WTC11 (cell line): ENCODE measurements around the gene EFNA5. TPM values are rescaled to one million over a fixed set of nuclear protein-coding genes. Genes with fewer than 3 reads are reported as not detected.

ENCODE experiments used
- ATAC-seq: fragments of 200-7000 bp; cut with Tn5 transposase; 2 replicates; pipeline ENCODE4 v1.10.0; 2021; ENCODE audit warnings: mild to moderate bottlenecking, moderate library complexity
- CTCF ChIA-PET: fragments of 300-600 bp; sonication (Branson Sonifier 250); formaldehyde crosslinking; loops from one replicate; lab custom pipeline; 2021; ENCODE audit warnings: antibody characterized with exemption; lab: Charles Lee
- POLR2A ChIA-PET: fragments of 350-600 bp; sonication (Branson Sonifier 250); formaldehyde crosslinking; loops from one replicate; lab custom pipeline; 2021; ENCODE audit warnings: antibody characterized with exemption; lab: Charles Lee
- DNase-seq: peaks from one replicate; pipeline ENCODE4 v3.0.0; 2021; ENCODE audit warnings: low spot score
- H3K27ac Mint-ChIP-seq: 2 replicates; pipeline ENCODE4 v1.8.0; 2021; ENCODE audit warnings: mixed read lengths
- H3K27me3 Mint-ChIP-seq: 2 replicates; pipeline ENCODE4 v1.8.0; 2021; ENCODE audit warnings: low read depth, mild to moderate bottlenecking, moderate library complexity, mixed read lengths
- H3K36me3 Mint-ChIP-seq: 2 replicates; pipeline ENCODE4 v1.8.0; 2021; ENCODE audit warnings: mixed read lengths
- H3K4me1 Mint-ChIP-seq: 2 replicates; pipeline ENCODE4 v1.8.0; 2022; ENCODE audit warnings: mixed read lengths
- H3K4me3 Mint-ChIP-seq: 2 replicates; pipeline ENCODE4 v1.8.0; 2021; ENCODE audit warnings: mild to moderate bottlenecking, moderate library complexity, mixed read lengths
- H3K9me3 Mint-ChIP-seq: 2 replicates; pipeline ENCODE4 v1.8.0; 2021; ENCODE audit warnings: mixed read lengths
- CBFB ChIP-seq: sonication (generic); formaldehyde crosslinking; IDR thresholded peaks from 2 replicates; pipeline ENCODE4 v1.8.1; 2022; ENCODE audit warnings: mild to moderate bottlenecking, low read depth, missing genetic modification reagents
- CREB1 ChIP-seq: sonication (generic); formaldehyde crosslinking; IDR thresholded peaks from 2 replicates; pipeline ENCODE4 v1.8.0; 2023; ENCODE audit warnings: mild to moderate bottlenecking, missing genetic modification reagents
- ELF4 ChIP-seq: sonication (generic); formaldehyde crosslinking; IDR thresholded peaks from 2 replicates; pipeline ENCODE4 v1.8.1; 2022; ENCODE audit warnings: low read depth, mild to moderate bottlenecking, moderate library complexity, missing genetic modification reagents
- EMX1 ChIP-seq: fragments of 250-450 bp; sonication (Bioruptor Pico); IDR thresholded peaks from 2 replicates; pipeline ENCODE4 v1.8.0; 2021; ENCODE audit warnings: mild to moderate bottlenecking
- FOXJ3 ChIP-seq: sonication (generic); formaldehyde crosslinking; IDR thresholded peaks from 2 replicates; pipeline ENCODE4 v1.9.0; 2021; ENCODE audit warnings: missing genetic modification reagents, mild to moderate bottlenecking, borderline replicate concordance
- HMGA2 ChIP-seq: fragments of 250-450 bp; sonication (Bioruptor Pico); IDR thresholded peaks from 2 replicates; pipeline ENCODE4 v1.4.0; 2021; ENCODE audit warnings: mild to moderate bottlenecking, moderate library complexity
- JAZF1 ChIP-seq: fragments of 250-450 bp; sonication (Bioruptor Pico); IDR thresholded peaks from 2 replicates; pipeline ENCODE4 v1.9.0; 2021; ENCODE audit warnings: moderate library complexity, mild to moderate bottlenecking, inconsistent platforms
- JUN ChIP-seq: sonication (generic); formaldehyde crosslinking; IDR thresholded peaks from 2 replicates; pipeline ENCODE4 v1.8.0; 2023; ENCODE audit warnings: mild to moderate bottlenecking, missing genetic modification reagents
- NR3C1 ChIP-seq: sonication (generic); formaldehyde crosslinking; conservative IDR thresholded peaks from 2 replicates; pipeline ENCODE4 v1.8.1; 2023; ENCODE audit warnings: low read depth, mild to moderate bottlenecking, missing genetic modification reagents
- OVOL2 ChIP-seq: fragments of 250-450 bp; sonication (Bioruptor Pico); IDR thresholded peaks from 2 replicates; pipeline ENCODE4 v1.9.0; 2021; ENCODE audit warnings: mild to moderate bottlenecking, borderline replicate concordance
- PRRX2 ChIP-seq: fragments of 250-450 bp; sonication (Bioruptor Pico); IDR thresholded peaks from 2 replicates; pipeline ENCODE4 v1.8.0; 2021; ENCODE audit warnings: mild to moderate bottlenecking
- RELA ChIP-seq: sonication (generic); formaldehyde crosslinking; IDR thresholded peaks from 2 replicates; pipeline ENCODE4 v1.8.1; 2022; ENCODE audit warnings: missing genetic modification reagents, mild to moderate bottlenecking, borderline replicate concordance
- SP1 ChIP-seq: sonication (generic); formaldehyde crosslinking; conservative IDR thresholded peaks from 2 replicates; pipeline ENCODE4 v1.8.1; 2022; ENCODE audit warnings: missing genetic modification reagents
- ZNF121 ChIP-seq: sonication (generic); formaldehyde crosslinking; IDR thresholded peaks from 2 replicates; pipeline ENCODE4 v1.8.0; 2023; ENCODE audit warnings: missing genetic modification reagents
- ZNF219 ChIP-seq: sonication (generic); formaldehyde crosslinking; IDR thresholded peaks from 2 replicates; pipeline ENCODE4 v1.8.0; 2023; ENCODE audit warnings: missing genetic modification reagents, mild to moderate bottlenecking, borderline replicate concordance
- ZNF263 ChIP-seq: sonication (generic); formaldehyde crosslinking; IDR thresholded peaks from 2 replicates; pipeline ENCODE4 v1.8.1; 2022; ENCODE audit warnings: low read depth, mild to moderate bottlenecking, moderate library complexity, missing genetic modification reagents
- ZNF416 ChIP-seq: fragments of 250-450 bp; sonication (Bioruptor Pico); IDR thresholded peaks from 2 replicates; pipeline ENCODE4 v1.9.0; 2021; ENCODE audit warnings: mild to moderate bottlenecking, inconsistent platforms
- ZNF423 ChIP-seq: fragments of 250-450 bp; sonication (Bioruptor Pico); IDR thresholded peaks from 2 replicates; pipeline ENCODE4 v2.1.2; 2022; ENCODE audit warnings: mild to moderate bottlenecking, moderate library complexity
- total RNA-seq: library from RNA; stranded (reverse); gene quantifications from 3 replicates; pipeline ENCODE4 v1.2.3, GENCODE V29; 2021
- TF ChIP-seq, protein P1 (sequence below): fragments of 250-450 bp; sonication (Bioruptor Pico); IDR thresholded peaks from 2 replicates; pipeline ENCODE4 v2.1.2; 2022; ENCODE audit warnings: mild to moderate bottlenecking, moderate library complexity
- TF ChIP-seq, protein P2 (sequence below): sonication (generic); formaldehyde crosslinking; IDR thresholded peaks from 2 replicates; pipeline ENCODE4 v1.8.0; 2022; ENCODE audit warnings: mild to moderate bottlenecking, missing genetic modification reagents
- TF ChIP-seq, protein P3 (sequence below): sonication (generic); formaldehyde crosslinking; IDR thresholded peaks from 2 replicates; pipeline ENCODE4 v1.8.1; 2023; ENCODE audit warnings: mild to moderate bottlenecking, missing genetic modification reagents, moderate library complexity
- TF ChIP-seq, protein P4 (sequence below): sonication (generic); formaldehyde crosslinking; conservative IDR thresholded peaks from 2 replicates; pipeline ENCODE4 v1.8.1; 2022; ENCODE audit warnings: mild to moderate bottlenecking, missing genetic modification reagents
- TF ChIP-seq, protein P5 (sequence below): sonication (generic); formaldehyde crosslinking; IDR thresholded peaks from 2 replicates; pipeline ENCODE4 v1.8.1; 2022; ENCODE audit warnings: low read depth, mild to moderate bottlenecking, moderate library complexity, missing genetic modification reagents, borderline replicate concordance
- TF ChIP-seq, protein P6 (sequence below): sonication (generic); formaldehyde crosslinking; IDR thresholded peaks from 2 replicates; pipeline ENCODE4 v1.8.0; 2022; ENCODE audit warnings: mild to moderate bottlenecking, missing genetic modification reagents
- TF ChIP-seq, protein P7 (sequence below): sonication (generic); formaldehyde crosslinking; IDR thresholded peaks from 2 replicates; pipeline ENCODE4 v1.8.0; 2023; ENCODE audit warnings: missing genetic modification reagents, mild to moderate bottlenecking, borderline replicate concordance

The EFNA5 gene
- total RNA-seq, 1 experiment from 2014 or later, result 17.4 TPM

DNA sequence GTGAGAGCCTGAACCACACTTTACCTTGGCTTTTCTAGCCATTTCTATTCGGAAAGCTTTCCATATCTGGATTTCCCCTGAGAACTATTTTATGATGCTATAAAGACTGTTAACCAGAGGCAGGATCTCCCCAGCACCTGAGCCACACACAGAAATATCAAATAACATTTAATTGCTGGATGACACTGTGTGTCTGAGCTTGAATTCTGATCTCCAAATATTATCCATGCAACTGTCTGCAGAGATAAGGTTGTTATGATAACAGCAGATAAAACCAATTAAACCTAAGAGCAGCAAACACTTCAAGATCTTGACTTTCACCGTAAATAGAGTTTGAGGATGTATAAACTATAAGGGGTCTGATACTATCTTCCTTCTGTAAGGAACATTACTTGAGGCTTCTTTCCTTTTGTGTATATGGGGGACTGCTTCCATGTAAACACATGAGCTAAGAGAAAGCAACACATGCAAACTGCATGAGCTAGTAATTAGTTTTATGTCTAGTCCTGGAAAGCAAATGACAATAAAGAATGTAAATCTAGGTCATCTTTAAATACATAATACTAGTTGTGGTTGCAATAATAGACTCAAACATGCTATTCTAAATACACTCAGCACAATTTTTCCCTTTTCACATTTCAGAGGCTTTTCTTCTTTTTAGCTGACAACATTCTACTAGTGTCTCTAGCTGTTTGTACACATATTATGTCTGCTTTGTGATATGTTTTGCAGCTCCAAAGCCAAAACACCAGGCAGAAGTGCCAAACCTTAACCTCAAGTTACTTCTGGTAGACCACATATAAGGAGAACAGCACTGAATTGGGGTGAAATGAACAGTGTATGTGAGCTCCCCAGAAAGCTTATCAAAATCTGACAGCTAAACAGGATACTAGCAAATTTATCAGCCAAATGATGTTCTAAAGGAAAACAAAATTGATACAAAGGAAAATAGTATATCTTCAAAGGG is 136.5 kb downstream of the EFNA5 start:
- CTCF ChIA-PET, result interaction anchor here (0.8 to 1.1 kb wide), 2 partner anchors 38 kb away, joined by 3 read pairs; no protein-coding TSS in a partner anchor
- TF ChIP-seq EMX1 (CRISPR knock-in tag) (no peak), ZNF263 (CRISPR knock-in tag) (no peak), HMGA2 (CRISPR knock-in tag) (no peak), ZNF423 (CRISPR knock-in tag) (no peak), FOXJ3 (CRISPR knock-in tag) (no peak), JUN (CRISPR knock-in tag) (no peak), RELA (CRISPR knock-in tag) (no peak), CBFB (no peak), PRRX2 (CRISPR knock-in tag) (no peak)
- TF ChIP-seq, protein P1, sequence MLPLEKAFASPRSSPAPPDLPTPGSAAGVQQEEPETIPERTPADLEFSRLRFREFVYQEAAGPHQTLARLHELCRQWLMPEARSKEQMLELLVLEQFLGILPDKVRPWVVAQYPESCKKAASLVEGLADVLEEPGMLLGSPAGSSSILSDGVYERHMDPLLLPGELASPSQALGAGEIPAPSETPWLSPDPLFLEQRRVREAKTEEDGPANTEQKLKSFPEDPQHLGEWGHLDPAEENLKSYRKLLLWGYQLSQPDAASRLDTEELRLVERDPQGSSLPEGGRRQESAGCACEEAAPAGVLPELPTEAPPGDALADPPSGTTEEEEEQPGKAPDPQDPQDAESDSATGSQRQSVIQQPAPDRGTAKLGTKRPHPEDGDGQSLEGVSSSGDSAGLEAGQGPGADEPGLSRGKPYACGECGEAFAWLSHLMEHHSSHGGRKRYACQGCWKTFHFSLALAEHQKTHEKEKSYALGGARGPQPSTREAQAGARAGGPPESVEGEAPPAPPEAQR (CRISPR knock-in tag), result no peak
- TF ChIP-seq, protein P2, sequence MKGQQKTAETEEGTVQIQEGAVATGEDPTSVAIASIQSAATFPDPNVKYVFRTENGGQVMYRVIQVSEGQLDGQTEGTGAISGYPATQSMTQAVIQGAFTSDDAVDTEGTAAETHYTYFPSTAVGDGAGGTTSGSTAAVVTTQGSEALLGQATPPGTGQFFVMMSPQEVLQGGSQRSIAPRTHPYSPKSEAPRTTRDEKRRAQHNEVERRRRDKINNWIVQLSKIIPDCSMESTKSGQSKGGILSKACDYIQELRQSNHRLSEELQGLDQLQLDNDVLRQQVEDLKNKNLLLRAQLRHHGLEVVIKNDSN (CRISPR knock-in tag), result no peak
- TF ChIP-seq, protein P3, sequence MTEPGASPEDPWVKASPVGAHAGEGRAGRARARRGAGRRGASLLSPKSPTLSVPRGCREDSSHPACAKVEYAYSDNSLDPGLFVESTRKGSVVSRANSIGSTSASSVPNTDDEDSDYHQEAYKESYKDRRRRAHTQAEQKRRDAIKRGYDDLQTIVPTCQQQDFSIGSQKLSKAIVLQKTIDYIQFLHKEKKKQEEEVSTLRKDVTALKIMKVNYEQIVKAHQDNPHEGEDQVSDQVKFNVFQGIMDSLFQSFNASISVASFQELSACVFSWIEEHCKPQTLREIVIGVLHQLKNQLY, result no peak
- TF ChIP-seq, all 79 proteins: peak for 0
- no peak for ATAC-seq
- Mint-ChIP-seq H3K9me3 (no peaks in the 10 kb centered on the region), H3K27ac (no peak overlapping the region), H3K27me3 (peaks cover 20% of the 10 kb centered on the region), H3K4me1 (peaks cover 36% of the 10 kb centered on the region), H3K4me3 (no peak overlapping the region), H3K36me3 (no peaks in the 10 kb centered on the region)
- POLR2A ChIA-PET, result no interaction called here
- DNase-seq, result no peak

DNA sequence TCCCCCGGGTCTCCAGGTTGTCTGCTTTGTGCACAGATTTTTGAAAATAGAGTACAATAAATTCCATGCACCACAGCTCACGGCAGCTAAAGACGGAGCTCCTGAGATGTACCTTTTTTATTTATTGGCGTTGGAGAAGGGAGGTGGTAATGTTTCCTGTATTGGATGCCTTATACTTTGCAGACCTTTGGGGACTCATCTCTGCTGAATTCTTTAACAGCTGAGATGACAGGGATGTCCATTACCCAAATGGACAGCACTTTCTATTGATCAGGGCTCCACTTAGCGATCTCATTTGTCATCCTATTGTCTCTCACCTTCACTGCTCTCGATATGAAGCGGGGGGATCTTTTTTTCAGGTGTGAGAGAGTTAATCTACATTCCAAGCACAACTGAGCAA is 137.8 kb downstream of the EFNA5 start:
- Mint-ChIP-seq H3K4me1 (peaks cover 32% of the 10 kb centered on the region), H3K36me3 (no peaks in the 10 kb centered on the region), H3K9me3 (no peaks in the 10 kb centered on the region), H3K27me3 (peaks cover 16% of the 10 kb centered on the region), H3K4me3 (no peak overlapping the region), H3K27ac (no peak overlapping the region)
- no peak for ATAC-seq
- POLR2A ChIA-PET, result no interaction called here
- no peak for DNase-seq
- CTCF ChIA-PET, result no interaction called here
- TF ChIP-seq, protein P4, sequence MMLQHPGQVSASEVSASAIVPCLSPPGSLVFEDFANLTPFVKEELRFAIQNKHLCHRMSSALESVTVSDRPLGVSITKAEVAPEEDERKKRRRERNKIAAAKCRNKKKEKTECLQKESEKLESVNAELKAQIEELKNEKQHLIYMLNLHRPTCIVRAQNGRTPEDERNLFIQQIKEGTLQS, result no peak
- TF ChIP-seq, protein P5, sequence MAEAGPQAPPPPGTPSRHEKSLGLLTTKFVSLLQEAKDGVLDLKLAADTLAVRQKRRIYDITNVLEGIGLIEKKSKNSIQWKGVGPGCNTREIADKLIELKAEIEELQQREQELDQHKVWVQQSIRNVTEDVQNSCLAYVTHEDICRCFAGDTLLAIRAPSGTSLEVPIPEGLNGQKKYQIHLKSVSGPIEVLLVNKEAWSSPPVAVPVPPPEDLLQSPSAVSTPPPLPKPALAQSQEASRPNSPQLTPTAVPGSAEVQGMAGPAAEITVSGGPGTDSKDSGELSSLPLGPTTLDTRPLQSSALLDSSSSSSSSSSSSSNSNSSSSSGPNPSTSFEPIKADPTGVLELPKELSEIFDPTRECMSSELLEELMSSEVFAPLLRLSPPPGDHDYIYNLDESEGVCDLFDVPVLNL (CRISPR knock-in tag), result no peak
- TF ChIP-seq CREB1 (CRISPR knock-in tag) (no peak), NR3C1 (CRISPR knock-in tag) (no peak), JAZF1 (CRISPR knock-in tag) (no peak), ZNF219 (CRISPR knock-in tag) (no peak), ELF4 (CRISPR knock-in tag) (no peak), RELA (CRISPR knock-in tag) (no peak), OVOL2 (no peak), ZNF121 (CRISPR knock-in tag) (no peak), SP1 (no peak), ZNF416 (CRISPR knock-in tag) (no peak)
- TF ChIP-seq, protein P6, sequence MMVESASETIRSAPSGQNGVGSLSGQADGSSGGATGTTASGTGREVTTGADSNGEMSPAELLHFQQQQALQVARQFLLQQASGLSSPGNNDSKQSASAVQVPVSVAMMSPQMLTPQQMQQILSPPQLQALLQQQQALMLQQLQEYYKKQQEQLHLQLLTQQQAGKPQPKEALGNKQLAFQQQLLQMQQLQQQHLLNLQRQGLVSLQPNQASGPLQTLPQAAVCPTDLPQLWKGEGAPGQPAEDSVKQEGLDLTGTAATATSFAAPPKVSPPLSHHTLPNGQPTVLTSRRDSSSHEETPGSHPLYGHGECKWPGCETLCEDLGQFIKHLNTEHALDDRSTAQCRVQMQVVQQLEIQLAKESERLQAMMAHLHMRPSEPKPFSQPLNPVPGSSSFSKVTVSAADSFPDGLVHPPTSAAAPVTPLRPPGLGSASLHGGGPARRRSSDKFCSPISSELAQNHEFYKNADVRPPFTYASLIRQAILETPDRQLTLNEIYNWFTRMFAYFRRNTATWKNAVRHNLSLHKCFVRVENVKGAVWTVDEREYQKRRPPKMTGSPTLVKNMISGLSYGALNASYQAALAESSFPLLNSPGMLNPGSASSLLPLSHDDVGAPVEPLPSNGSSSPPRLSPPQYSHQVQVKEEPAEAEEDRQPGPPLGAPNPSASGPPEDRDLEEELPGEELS (CRISPR knock-in tag), result no peak
- TF ChIP-seq, protein P7, sequence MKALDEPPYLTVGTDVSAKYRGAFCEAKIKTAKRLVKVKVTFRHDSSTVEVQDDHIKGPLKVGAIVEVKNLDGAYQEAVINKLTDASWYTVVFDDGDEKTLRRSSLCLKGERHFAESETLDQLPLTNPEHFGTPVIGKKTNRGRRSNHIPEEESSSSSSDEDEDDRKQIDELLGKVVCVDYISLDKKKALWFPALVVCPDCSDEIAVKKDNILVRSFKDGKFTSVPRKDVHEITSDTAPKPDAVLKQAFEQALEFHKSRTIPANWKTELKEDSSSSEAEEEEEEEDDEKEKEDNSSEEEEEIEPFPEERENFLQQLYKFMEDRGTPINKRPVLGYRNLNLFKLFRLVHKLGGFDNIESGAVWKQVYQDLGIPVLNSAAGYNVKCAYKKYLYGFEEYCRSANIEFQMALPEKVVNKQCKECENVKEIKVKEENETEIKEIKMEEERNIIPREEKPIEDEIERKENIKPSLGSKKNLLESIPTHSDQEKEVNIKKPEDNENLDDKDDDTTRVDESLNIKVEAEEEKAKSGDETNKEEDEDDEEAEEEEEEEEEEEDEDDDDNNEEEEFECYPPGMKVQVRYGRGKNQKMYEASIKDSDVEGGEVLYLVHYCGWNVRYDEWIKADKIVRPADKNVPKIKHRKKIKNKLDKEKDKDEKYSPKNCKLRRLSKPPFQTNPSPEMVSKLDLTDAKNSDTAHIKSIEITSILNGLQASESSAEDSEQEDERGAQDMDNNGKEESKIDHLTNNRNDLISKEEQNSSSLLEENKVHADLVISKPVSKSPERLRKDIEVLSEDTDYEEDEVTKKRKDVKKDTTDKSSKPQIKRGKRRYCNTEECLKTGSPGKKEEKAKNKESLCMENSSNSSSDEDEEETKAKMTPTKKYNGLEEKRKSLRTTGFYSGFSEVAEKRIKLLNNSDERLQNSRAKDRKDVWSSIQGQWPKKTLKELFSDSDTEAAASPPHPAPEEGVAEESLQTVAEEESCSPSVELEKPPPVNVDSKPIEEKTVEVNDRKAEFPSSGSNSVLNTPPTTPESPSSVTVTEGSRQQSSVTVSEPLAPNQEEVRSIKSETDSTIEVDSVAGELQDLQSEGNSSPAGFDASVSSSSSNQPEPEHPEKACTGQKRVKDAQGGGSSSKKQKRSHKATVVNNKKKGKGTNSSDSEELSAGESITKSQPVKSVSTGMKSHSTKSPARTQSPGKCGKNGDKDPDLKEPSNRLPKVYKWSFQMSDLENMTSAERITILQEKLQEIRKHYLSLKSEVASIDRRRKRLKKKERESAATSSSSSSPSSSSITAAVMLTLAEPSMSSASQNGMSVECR (CRISPR knock-in tag), result no peak
